Neural cell (in vitro differentiated cells): ENCODE results near the gene UBE2E3. TPM values are rescaled to one million over a fixed set of nuclear protein-coding genes. Genes with fewer than 3 reads are reported as not detected.

ENCODE experiments used
- H2AFZ ChIP-seq: fragments of 200-600, 300-800 bp; sonication (generic), shearing (Covaris generic); 2 replicates; pipeline ENCODE4 v1.6.0; 2014; ENCODE audit warnings: low read depth, mild to moderate bottlenecking, antibody characterized with exemption, low read length, moderate library complexity
- H3F3A ChIP-seq: fragments of 200-600 bp; shearing (Covaris generic); 2 replicates; pipeline ENCODE4 v1.6.1; 2016; ENCODE audit warnings: mild to moderate bottlenecking, moderate library complexity, mixed read lengths, antibody characterized with exemption, low read length; ENCODE audit not compliant: insufficient read depth, poor library complexity, severe bottlenecking
- H3K27ac ChIP-seq: fragments of 200-600, 300-800 bp; sonication (generic), shearing (Covaris generic); 2 replicates; pipeline ENCODE4 v1.5.1; 2014; ENCODE audit warnings: mild to moderate bottlenecking, low read length, moderate library complexity
- H3K27me3 ChIP-seq: fragments of 300-800, 200-600 bp; sonication (generic), shearing (Covaris generic); 2 replicates; pipeline ENCODE4 v1.6.0; 2014; ENCODE audit warnings: mild to moderate bottlenecking, low read depth, low read length, moderate library complexity; ENCODE audit not compliant: insufficient read depth
- H3K36me3 ChIP-seq: fragments of 300-800, 200-600 bp; sonication (generic), shearing (Covaris generic); 2 replicates; pipeline ENCODE4 v1.5.1; 2014; ENCODE audit warnings: mild to moderate bottlenecking, antibody characterized with exemption, low read length, moderate library complexity; ENCODE audit not compliant: insufficient read depth
- H3K4me2 ChIP-seq: fragments of 300-800, 200-600 bp; sonication (generic), shearing (Covaris generic); 2 replicates; pipeline ENCODE4 v1.6.0; 2014; ENCODE audit warnings: mild to moderate bottlenecking, low read length
- H3K4me3 ChIP-seq: fragments of 300-800, 200-600 bp; sonication (generic), shearing (Covaris generic); 2 replicates; pipeline ENCODE4 v1.5.1; 2014; ENCODE audit warnings: mild to moderate bottlenecking, low read length, moderate library complexity
- H3K79me2 ChIP-seq: fragments of 200-600 bp; shearing (Covaris generic); replicated peaks from 2 replicates; pipeline ENCODE4 v1.6.0; 2014; ENCODE audit warnings: mild to moderate bottlenecking, low read length, moderate library complexity; ENCODE audit not compliant: insufficient read depth
- H3K9ac ChIP-seq: fragments of 300-800, 200-600 bp; sonication (generic), shearing (Covaris generic); 2 replicates; pipeline ENCODE4 v1.6.1; 2016; ENCODE audit warnings: mild to moderate bottlenecking, low read length, mixed read lengths
- H3K9me2 ChIP-seq: fragments of 200-600 bp; shearing (Covaris generic); 2 replicates; pipeline ENCODE4 v1.6.1; 2016; ENCODE audit warnings: mild to moderate bottlenecking, low read length, mixed read lengths; ENCODE audit not compliant: insufficient read depth
- H3K9me3 ChIP-seq: fragments of 200-600, 300-800 bp; sonication (generic), shearing (Covaris generic); 2 replicates; pipeline ENCODE4 v1.6.1; 2016; ENCODE audit warnings: mild to moderate bottlenecking, mixed run types, low read length, moderate library complexity, mixed read lengths
- H4K20me1 ChIP-seq: fragments of 200-600 bp; shearing (Covaris generic); 2 replicates; pipeline ENCODE4 v1.6.1; 2016; ENCODE audit warnings: mild to moderate bottlenecking, mixed run types; ENCODE audit not compliant: insufficient read depth
- CTCF ChIP-seq: fragments of 450-650 bp; IDR thresholded peaks from 2 replicates; pipeline ENCODE4 v1.5.1; 2014; ENCODE audit warnings: antibody characterized with exemption, mild to moderate bottlenecking, moderate library complexity; ENCODE audit not compliant: poor library complexity, severe bottlenecking
- EP300 ChIP-seq: fragments of 450-650 bp; conservative IDR thresholded peaks from 2 replicates; pipeline ENCODE4 v1.6.1; 2014; ENCODE audit warnings: antibody characterized with exemption, mild to moderate bottlenecking, moderate library complexity; ENCODE audit not compliant: poor library complexity, severe bottlenecking
- EZH2 ChIP-seq: fragments of 200-600, 300-800 bp; shearing (Covaris generic), sonication (generic); IDR thresholded peaks from 2 replicates; pipeline ENCODE4 v1.6.1; 2014; ENCODE audit warnings: antibody characterized with exemption, low read length, borderline replicate concordance, mild to moderate bottlenecking; ENCODE audit not compliant: insufficient read depth, poor library complexity, severe bottlenecking
- MXI1 ChIP-seq: fragments of 450-650 bp; conservative IDR thresholded peaks from 2 replicates; pipeline ENCODE4 v1.6.1; 2014; ENCODE audit warnings: antibody characterized with exemption, mild to moderate bottlenecking; ENCODE audit not compliant: poor library complexity, severe bottlenecking
- POLR2AphosphoS5 ChIP-seq: IDR thresholded peaks from 2 replicates; pipeline ENCODE4 v1.6.1; 2012
- RAD21 ChIP-seq: fragments of 450-650 bp; conservative IDR thresholded peaks from 2 replicates; pipeline ENCODE4 v1.6.1; 2014; ENCODE audit warnings: antibody characterized with exemption, mild to moderate bottlenecking, moderate library complexity
- REST ChIP-seq: IDR thresholded peaks from 2 replicates; pipeline ENCODE4 v1.6.1; 2012; ENCODE audit warnings: borderline replicate concordance
- SMC3 ChIP-seq: fragments of 450-650 bp; conservative IDR thresholded peaks from 2 replicates; pipeline ENCODE4 v1.6.1; 2014; ENCODE audit warnings: antibody characterized with exemption, mild to moderate bottlenecking, moderate library complexity; ENCODE audit not compliant: poor library complexity
- polyA plus RNA-seq: library from polyadenylated mRNA; depleted of rRNA; stranded (reverse); fragments of >200 nt; gene quantifications from 2 replicates; pipeline ENCODE4 v1.2.3, GENCODE V29; 2014

The UBE2E3 gene
- polyA plus RNA-seq, 1 donor from 2014 or later = 337 TPM

GRCh38 chr2:181104512-181105115, 124.2 kb downstream of the UBE2E3 start:
- Histone ChIP-seq H3K9me3 (no peaks in the 10 kb centered on the region), H3K4me3 (no peak overlapping the region), H4K20me1 (no peaks in the 10 kb centered on the region), H3K27ac (no peak overlapping the region), H3K79me2 (no peaks in the 10 kb centered on the region), H3K27me3 (no peaks in the 10 kb centered on the region), H3K36me3 (no peaks in the 10 kb centered on the region), H3K4me2 (no peak overlapping the region), H2AFZ (no peak overlapping the region), H3K9me2 (no peaks in the 10 kb centered on the region), H3F3A (no peaks in the 10 kb centered on the region), H3K9ac (no peak overlapping the region)
- peak; percentile 23 for TF ChIP-seq POLR2AphosphoS5
- TF ChIP-seq EZH2 = no peak
- TF ChIP-seq RAD21 = peak; percentile 84
- peak; percentile 84 for TF ChIP-seq SMC3
- no peak for TF ChIP-seq REST
- peak; percentile 83 for TF ChIP-seq CTCF

GRCh38 chr2:181105562-181105961, 125.2 kb downstream of the UBE2E3 start:
- Histone ChIP-seq H3K9ac (no peak overlapping the region), H4K20me1 (no peaks in the 10 kb centered on the region), H3K4me3 (no peak overlapping the region), H3K4me2 (no peak overlapping the region), H3K27ac (no peak overlapping the region), H3K79me2 (no peaks in the 10 kb centered on the region), H3K36me3 (no peaks in the 10 kb centered on the region), H3K27me3 (no peaks in the 10 kb centered on the region), H3F3A (no peaks in the 10 kb centered on the region), H3K9me2 (no peaks in the 10 kb centered on the region), H2AFZ (no peak overlapping the region), H3K9me3 (no peaks in the 10 kb centered on the region)
- TF ChIP-seq CTCF = no peak
- TF ChIP-seq MXI1 = no peak
- no peak for TF ChIP-seq EP300
- no peak for TF ChIP-seq EZH2
- no peak for TF ChIP-seq POLR2AphosphoS5
- no peak for TF ChIP-seq REST
- no peak for TF ChIP-seq RAD21
